GM21526 (cell line): Measurements from ENCODE around the gene DNAJC10.
"Not testable (repeated sequence)": the region's sequence is repeated elsewhere in the genome, so short reads cannot be mapped to it uniquely, and the experiment has no call there.

Experiments
- ATAC-seq: cut with Tn5 transposase; IDR thresholded peaks from one replicate; pipeline ENCODE4 v1.9.1; 2021; ENCODE audit warnings: moderate library complexity; ENCODE audit not compliant: unreplicated experiment, low FRiP score

DNAJC10 gene, protein sequence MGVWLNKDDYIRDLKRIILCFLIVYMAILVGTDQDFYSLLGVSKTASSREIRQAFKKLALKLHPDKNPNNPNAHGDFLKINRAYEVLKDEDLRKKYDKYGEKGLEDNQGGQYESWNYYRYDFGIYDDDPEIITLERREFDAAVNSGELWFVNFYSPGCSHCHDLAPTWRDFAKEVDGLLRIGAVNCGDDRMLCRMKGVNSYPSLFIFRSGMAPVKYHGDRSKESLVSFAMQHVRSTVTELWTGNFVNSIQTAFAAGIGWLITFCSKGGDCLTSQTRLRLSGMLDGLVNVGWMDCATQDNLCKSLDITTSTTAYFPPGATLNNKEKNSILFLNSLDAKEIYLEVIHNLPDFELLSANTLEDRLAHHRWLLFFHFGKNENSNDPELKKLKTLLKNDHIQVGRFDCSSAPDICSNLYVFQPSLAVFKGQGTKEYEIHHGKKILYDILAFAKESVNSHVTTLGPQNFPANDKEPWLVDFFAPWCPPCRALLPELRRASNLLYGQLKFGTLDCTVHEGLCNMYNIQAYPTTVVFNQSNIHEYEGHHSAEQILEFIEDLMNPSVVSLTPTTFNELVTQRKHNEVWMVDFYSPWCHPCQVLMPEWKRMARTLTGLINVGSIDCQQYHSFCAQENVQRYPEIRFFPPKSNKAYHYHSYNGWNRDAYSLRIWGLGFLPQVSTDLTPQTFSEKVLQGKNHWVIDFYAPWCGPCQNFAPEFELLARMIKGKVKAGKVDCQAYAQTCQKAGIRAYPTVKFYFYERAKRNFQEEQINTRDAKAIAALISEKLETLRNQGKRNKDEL

GRCh38 chr2:182715892-182716649, at the start of gene DNAJC10:
Gene DNAJC10, plus strand, starts transcription at chr2:182716257. Its CDS starts 1,830 bp downstream, at chr2:182718087.
- ATAC-seq = peak; percentile 84

- peak; percentile 87 for ATAC-seq
Observed at GRCh38 chr2:182666674-182667314, 49.3 kb upstream of the DNAJC10 start.

- peak; percentile 26 for ATAC-seq
Observed at GRCh38 chr2:182667315-182667695, 48.8 kb upstream of the DNAJC10 start.

DNA sequence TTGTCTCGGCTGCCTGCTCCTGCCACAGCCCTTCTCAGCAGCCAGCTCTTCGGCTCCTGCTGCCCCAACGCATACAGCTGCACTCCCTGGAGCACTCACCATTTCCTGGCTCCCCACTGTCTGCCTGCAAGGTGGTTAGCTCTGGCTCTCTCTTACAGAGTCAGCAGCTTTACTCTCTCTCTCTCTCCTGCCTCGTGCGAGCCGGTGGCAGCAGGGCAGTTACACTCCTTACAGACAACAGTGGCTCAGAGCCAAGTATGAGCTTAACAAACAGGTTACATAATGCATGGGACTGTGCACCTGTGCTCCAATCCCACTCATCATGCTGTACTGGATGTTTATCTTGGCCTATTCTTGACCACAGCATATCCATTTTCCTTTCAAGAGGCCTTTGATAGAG, 47.4 kb upstream of the DNAJC10 start:
- ATAC-seq = no peak

GRCh38 chr2:182672466-182673165, 43.4 kb upstream of the DNAJC10 start:
- no peak for ATAC-seq

DNA sequence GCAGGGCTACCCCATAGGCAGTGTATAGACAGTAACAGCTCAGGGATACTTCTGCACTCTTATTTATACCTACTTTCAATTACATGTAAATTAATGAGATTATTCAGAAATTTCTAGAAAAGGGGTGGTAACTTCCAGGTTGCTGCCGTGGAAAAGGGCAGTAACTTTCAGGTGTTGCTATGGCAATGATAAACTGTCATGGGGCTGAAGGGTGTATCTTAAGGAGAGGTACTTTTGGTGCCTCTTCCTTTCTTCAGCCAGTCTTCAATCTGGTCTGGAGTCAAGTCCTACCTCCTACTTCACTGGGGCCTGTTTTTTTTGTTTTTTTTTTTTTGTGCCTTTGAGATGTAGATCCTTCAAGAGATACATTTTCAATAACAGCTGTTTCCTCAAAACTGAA, 35.2 kb upstream of the DNAJC10 start:
- ATAC-seq = no peak

- no peak for ATAC-seq
Observed at GRCh38 chr2:182682210-182682609, 33.8 kb upstream of the DNAJC10 start.

GRCh38 chr2:182685559-182685958, 30.5 kb upstream of the DNAJC10 start:
- no peak for ATAC-seq

DNA sequence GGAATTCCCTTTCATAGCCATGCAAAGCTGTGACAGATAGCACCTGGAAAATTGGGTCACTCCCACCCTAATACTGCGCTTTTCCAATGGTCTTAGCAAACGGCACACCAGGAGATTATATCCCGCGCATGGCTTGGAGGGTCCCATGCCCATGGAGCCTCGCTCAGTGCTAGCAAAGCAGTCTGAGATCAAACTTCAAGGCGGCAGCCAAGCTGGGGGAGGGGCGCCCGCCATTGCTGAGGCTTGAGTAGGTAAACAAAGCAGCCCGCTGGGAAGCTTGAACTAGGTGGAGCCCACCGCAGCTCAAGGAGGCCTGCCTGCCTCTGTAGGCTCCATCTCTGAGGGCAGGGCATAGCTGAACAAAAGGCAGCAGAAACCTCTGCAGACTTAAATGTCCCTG, 29.3 kb upstream of the DNAJC10 start:
- ATAC-seq = not testable (repeated sequence)

DNA sequence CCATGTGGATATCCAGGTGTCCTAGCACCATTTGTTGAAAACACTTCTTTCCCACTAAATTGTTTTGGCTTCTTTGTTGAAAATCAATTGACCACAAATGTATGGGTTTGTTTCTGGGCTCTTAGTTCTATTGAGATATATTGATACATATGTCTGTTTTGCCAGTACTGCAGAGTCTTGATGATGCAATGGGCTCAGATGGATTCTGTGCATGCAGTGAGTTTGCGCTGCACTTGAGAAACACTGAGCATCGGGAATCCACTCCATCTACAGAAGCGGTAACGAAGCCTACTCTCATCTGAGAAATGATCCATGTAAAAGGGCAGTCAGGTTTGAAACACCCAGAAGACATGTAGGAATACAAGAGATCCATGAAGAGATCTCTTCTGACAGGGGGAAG, 21.9 kb upstream of the DNAJC10 start:
- no peak for ATAC-seq

- ATAC-seq = no peak
Observed at GRCh38 chr2:182695776-182696175, 20.3 kb upstream of the DNAJC10 start.

DNA sequence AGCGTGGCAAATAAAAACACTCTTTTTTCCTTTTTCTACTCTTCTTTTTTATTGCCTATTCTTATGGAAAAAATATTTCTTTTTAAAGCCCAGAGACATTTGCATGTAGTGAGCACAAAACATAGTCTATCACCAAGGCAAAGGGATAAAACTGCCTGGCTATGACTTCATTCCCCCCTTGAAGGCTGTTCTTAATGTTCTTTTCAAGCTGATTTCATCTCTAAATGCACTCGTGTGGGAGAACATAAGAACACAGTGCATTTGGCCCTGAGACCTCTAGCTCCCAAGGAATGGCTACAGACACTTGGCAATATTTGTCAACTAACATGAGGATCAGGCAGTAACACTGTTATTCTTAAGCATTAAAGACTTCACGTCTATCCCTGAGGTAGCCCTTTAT, 17.4 kb upstream of the DNAJC10 start:
- no peak for ATAC-seq

DNA sequence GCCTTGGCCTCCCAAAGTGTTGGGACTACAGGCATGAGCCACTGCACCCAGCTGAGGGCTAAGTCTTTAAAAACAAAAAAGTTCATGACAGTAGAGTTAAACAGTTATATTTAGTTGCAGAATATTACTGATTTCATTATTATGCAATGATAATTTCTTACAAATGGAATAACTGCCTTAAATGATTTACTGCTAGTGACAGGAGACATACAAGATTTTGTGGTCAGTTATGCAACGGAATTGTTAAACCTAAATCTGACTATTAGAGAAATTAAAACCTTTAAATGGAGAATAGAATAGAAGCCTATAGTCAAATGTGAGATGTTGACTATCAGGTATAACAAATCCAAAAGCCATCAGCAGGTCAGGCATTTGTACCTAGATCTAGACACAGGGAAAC, 10.3 kb upstream of the DNAJC10 start:
- no peak for ATAC-seq

DNA sequence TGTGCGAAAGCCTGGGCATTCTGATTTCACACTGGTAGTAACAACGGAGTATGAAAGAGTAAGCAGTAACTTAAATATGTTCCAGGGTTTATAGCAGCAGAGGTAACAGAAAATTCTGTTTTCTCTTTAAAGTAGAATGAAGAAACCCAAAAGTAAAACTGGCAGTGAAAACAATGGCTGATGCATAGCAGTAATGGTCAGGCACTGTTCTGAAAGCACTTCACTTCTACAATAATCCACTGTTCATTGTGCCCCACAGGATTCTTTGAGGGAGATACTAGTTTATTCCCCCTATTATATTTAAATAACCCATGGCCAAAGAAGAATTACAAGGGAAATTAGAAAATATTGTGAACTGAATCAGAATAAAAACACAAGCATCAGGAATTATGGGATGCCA, 9.3 kb upstream of the DNAJC10 start:
- ATAC-seq = no peak

DNA sequence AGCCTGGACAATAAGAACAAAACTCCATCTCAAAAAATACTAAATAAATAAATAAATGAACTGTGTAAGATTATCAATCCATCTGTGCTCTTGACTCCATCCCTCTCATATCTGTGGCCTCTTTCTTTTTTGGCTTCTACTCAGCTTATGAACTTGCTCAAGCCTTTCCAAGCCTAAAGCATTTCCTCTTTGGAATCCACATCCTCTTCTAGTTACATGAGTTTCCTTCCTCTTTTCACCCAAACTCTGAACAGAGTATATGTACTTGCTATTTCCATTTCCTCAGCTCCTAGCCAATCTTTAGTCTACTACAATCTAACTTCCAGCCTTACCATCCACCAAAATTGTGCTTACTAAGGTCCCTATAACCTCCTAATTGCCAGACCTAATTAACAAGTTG, 2.5 kb upstream of the DNAJC10 start:
- ATAC-seq = no peak

GRCh38 chr2:182715121-182715891, 751 bp upstream of the DNAJC10 start:
- ATAC-seq = peak; percentile 1

- ATAC-seq = no peak
Observed at GRCh38 chr2:182716650-182716979, 558 bp downstream of the DNAJC10 start.

- ATAC-seq = peak; percentile 53
Observed at GRCh38 chr2:182717416-182717815, 1.4 kb downstream of the DNAJC10 start.

DNA sequence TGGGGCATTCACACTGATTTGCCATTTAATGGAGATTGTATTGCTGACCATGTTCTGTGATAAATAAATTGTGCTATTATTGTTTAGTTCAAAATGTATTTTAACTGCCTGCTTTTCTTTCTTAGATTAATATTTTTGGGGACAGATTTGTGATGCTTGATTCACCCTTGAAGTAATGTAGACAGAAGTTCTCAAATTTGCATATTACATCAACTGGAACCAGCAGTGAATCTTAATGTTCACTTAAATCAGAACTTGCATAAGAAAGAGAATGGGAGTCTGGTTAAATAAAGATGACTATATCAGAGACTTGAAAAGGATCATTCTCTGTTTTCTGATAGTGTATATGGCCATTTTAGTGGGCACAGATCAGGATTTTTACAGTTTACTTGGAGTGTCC, 1.8 kb downstream of the DNAJC10 start:
- ATAC-seq = no peak
